SH-SY5Y (cell line): ENCODE measurements around the gene DHX30.

Source experiments
- GATA2 ChIP-seq: IDR thresholded peaks from 2 replicates; pipeline ENCODE4 v1.6.1; 2011; ENCODE audit warnings: mild to moderate bottlenecking, low read depth, low read length
- GATA3 ChIP-seq: IDR thresholded peaks from 2 replicates; pipeline ENCODE4 v1.6.1; 2011; ENCODE audit warnings: low read depth, mild to moderate bottlenecking, low read length, moderate library complexity

The DHX30 gene

DNA sequence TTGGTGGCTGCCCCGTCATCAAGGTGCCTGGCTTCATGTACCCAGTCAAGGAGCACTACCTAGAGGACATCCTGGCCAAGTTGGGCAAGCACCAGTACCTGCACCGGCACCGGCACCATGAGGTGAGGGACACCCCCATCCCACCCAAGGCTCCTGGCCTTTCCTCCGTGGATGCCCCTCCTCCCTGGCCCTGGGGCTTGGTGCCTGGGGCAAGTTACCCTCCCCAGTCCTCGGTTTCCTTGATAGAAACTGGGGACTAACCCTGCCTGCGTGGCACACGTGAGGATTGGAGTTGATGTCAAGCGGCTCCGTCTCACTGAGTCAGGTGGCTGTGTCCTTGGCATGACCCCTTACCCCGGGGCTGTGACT, 43.9 kb downstream of the DHX30 start:
- no peak for TF ChIP-seq GATA2
- TF ChIP-seq GATA3, result no peak

DNA sequence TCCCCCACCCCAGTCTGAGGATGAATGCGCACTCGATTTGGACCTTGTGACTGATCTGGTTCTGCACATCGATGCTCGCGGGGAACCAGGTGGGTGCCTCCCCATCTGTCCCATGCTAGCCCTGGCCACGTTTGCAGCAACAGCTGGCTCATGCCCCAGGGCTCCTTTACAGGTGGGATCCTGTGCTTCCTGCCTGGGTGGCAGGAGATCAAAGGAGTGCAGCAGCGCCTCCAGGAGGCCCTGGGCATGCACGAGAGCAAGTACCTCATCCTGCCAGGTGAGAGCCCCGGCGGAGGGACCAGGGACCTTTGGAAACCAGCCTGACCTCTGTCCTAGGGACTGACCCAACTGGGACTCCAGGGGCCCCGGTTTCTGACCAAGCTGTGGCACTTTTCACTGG, 44.3 kb downstream of the DHX30 start:
- TF ChIP-seq GATA2 (no peak), GATA3 (no peak)

- TF ChIP-seq GATA2 (no peak), GATA3 (no peak)
These were observed 45.0 kb downstream of the DHX30 start for GRCh38 chr3:47847801-47848518.

DNA sequence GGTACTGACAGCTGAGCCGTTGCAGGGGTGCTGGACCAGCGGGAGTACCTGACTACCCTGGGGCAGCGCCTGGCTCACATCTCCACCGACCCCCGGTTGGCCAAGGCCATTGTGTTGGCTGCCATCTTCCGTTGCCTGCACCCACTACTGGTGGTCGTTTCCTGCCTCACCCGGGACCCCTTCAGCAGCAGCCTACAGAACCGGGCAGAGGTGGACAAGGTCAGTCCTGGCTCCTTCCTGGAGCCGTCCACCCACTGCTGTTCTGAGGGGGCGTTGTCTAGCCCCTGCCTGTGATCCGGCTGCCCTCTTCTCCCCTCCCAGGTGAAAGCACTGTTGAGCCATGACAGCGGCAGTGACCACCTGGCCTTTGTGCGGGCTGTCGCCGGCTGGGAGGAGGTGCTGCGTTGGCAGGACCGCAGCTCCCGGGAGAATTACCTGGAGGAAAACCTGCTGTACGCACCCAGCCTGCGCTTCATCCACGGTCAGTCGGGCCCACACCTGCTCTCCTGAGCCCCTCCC, 45.7 kb downstream of the DHX30 start:
- TF ChIP-seq GATA3 (no peak), GATA2 (no peak)

GRCh38 chr3:47849186-47849698, 46.3 kb downstream of the DHX30 start:
- TF ChIP-seq GATA2 (no peak), GATA3 (no peak)

- no peak for TF ChIP-seq GATA3
- no peak for TF ChIP-seq GATA2
These were observed 47.0 kb downstream of the DHX30 start for GRCh38 chr3:47849699-47850563.

- TF ChIP-seq GATA3 (no peak), GATA2 (no peak)
These were observed 47.8 kb downstream of the DHX30 start for GRCh38 chr3:47850564-47851410.

GRCh38 chr3:47851888-47852603, 49.1 kb downstream of the DHX30 start:
- no peak for TF ChIP-seq GATA3
- TF ChIP-seq GATA2, result no peak

DNA sequence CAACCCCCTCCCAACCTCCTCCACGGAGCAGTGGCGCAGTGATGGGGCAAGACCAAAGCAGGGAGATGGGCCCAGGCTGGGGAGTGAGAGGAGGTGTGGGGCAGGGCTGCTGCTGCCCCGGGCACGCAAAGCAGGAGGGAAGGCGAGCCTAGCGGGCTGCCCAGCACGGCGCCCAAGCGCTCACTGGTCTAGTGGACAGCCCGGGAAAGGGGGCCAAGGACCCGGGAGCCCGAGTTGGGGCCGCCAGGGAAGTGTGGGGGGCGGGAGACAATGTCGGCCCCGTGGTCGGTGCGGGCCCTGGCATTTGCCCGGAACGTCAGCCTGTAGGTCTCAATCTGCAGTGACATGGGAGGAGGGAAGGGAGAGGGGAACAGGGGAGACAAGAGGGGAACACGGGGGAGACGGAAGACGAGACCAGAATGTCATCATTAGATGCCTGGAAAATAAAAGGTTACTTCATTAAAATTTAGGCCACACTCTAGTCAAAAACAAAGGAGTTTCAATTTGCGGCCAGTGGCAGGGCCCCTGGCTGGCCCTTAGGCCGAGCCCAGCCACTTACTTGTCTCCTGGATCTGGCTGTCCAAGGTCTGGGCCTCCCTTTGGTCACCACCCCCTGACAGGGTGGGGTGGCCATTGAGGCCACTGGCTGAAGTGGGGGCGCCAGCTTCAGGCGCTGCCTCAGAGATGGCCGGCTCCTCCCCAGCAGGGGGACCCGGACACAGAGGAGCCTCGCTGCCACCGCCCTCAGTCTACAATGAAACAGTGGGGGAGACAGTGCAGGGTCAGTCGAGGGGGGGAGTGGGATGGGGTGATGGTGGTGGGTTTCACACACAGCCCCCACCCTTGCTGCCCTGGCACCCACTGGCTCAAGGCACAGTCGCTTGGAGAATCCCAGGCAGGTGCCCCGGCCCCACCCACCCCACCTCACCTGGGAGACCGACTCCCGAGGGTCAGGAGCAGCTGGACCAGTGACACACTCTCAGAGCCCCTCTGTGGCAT, 50.0 kb downstream of the DHX30 start:
- TF ChIP-seq GATA2, result no peak
- no peak for TF ChIP-seq GATA3

DNA sequence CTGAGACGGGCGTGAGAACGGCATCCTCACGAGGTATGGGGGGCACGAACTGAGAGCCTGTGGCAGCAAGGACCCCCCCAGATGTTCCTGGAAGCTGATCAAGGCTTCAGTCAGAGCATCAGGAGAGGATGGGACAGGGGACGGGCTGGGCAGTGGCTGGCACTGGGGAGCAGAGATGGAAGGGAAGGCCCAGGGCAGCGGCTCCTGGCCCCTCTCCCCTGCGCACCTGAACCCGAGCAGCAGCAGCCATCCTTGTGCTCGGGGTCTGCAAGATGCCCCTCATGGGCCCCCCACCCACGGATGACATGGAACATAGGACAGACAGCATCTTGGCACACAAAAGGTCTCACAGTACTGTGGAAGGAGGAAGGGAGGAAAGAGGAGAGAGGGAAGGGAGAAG, 51.3 kb downstream of the DHX30 start:
- TF ChIP-seq GATA3, result no peak
- no peak for TF ChIP-seq GATA2

DNA sequence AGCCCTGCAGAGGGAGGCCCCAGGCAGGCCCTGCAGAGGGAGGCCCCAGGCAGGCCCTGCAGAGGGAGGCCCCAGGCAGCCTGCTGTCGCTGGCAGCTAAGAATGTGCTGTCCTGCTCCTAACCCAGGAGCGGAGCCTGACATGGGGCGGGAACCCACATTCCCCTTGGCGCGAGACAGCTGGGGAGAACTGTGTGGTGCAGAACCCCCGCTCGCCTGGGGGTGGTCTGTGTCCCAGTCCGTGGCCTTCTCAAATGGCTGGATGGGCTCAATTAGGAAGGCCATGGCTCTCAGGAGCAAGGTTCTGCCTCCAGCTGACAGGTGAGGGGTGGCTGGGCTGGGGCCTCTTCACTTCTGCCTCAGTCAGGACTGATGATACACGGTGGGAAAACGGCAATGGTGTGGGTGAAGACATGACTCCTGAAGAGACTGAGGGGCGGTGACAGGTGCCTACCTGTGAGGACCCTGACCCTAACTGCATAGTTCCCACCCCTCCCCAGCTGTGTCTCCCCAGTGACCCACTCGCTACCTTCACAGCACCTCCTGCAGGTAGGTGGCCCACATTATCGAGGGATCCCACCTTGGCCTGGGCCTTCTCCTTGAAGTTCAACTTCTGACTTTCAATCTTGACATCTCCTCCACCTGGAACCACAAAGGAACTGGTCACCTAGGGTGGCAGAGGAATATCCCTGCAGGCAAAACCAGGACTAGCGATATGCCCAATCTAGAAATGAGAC, 52.0 kb downstream of the DHX30 start:
- TF ChIP-seq GATA2 (no peak), GATA3 (no peak)
